GM19099 (cell line): ENCODE measurements around the gene SYCP2.

Experiments
- POLR2A ChIP-seq: IDR thresholded peaks from 3 replicates; pipeline ENCODE4 v1.6.1; 2011; ENCODE audit warnings: low read depth; ENCODE audit not compliant: insufficient read length; ENCODE audit errors: extremely low read depth

SYCP2 gene

GRCh38 chr20:59935457-59936185 is 2.2 kb upstream of the SYCP2 start:
- TF ChIP-seq POLR2A, result no peak

- no peak for TF ChIP-seq POLR2A
Measured at GRCh38 chr20:59933849-59934585, 580 bp upstream of the SYCP2 start.

GRCh38 chr20:59932616-59933295 is 681 bp downstream of the SYCP2 start:
- TF ChIP-seq POLR2A, result no peak

- no peak for TF ChIP-seq POLR2A
Measured at GRCh38 chr20:59931511-59932312, 1.7 kb downstream of the SYCP2 start.

- no peak for TF ChIP-seq POLR2A
Measured at GRCh38 chr20:59925899-59926298, 7.5 kb downstream of the SYCP2 start.

- TF ChIP-seq POLR2A, result no peak
Measured at GRCh38 chr20:59925359-59925758, 8.1 kb downstream of the SYCP2 start.

GRCh38 chr20:59923514-59923913 is 9.9 kb downstream of the SYCP2 start:
- no peak for TF ChIP-seq POLR2A

GRCh38 chr20:59920944-59921343 is 12.5 kb downstream of the SYCP2 start:
- TF ChIP-seq POLR2A, result no peak

GRCh38 chr20:59912609-59913008 is 20.8 kb downstream of the SYCP2 start:
- no peak for TF ChIP-seq POLR2A

GRCh38 chr20:59911041-59911440 is 22.4 kb downstream of the SYCP2 start:
- TF ChIP-seq POLR2A, result no peak

DNA sequence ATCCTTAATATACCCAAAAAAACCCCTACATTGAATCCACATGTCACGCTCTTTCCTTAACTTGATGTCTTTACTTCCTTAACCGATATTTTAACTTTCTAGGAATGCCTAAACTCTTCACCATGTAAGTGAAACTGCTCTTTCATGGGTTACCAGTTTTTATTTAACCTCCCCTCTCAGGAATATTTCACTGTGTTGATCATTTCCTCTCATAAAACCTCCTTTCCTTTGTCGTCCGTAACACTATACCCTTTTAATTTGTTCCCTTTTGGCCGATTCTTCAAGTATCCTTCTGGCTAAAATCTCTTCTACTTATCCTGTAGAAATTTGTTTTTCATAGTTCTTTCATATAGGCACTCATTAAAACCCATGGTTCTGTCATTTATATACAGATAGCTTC is 24.6 kb downstream of the SYCP2 start:
- no peak for TF ChIP-seq POLR2A

- TF ChIP-seq POLR2A, result no peak
Measured at GRCh38 chr20:59903621-59904020, 29.8 kb downstream of the SYCP2 start.

- TF ChIP-seq POLR2A, result no peak
Measured at GRCh38 chr20:59902470-59902869, 31.0 kb downstream of the SYCP2 start.

- TF ChIP-seq POLR2A, result no peak
Measured at GRCh38 chr20:59895908-59896307, 37.5 kb downstream of the SYCP2 start.

GRCh38 chr20:59891581-59891980 is 41.9 kb downstream of the SYCP2 start:
- no peak for TF ChIP-seq POLR2A
